KMS-11 (cell line): ENCODE results near the gene AHSA1.
A peak's percentile ranks its signal among the peaks of the same experiment; 100 is the strongest.
"Not testable (repeated sequence)": the region's sequence is repeated elsewhere in the genome, so short reads cannot be mapped to it uniquely, and the experiment has no call there.

ENCODE experiments used
- H2AFZ ChIP-seq: fragments of 200-600 bp; sonication (generic); 2 replicates; pipeline ENCODE4 v1.6.1; 2016; ENCODE audit warnings: antibody characterized with exemption, mixed run types, low read depth
- H3K27ac ChIP-seq: fragments of 200-600 bp; sonication (generic); 2 replicates; pipeline ENCODE4 v1.6.1; 2016; ENCODE audit warnings: mild to moderate bottlenecking, mixed run types
- H3K27me3 ChIP-seq: fragments of 200-600 bp; sonication (generic); 2 replicates; pipeline ENCODE4 v1.6.1; 2017; ENCODE audit warnings: mild to moderate bottlenecking, low read depth, mixed run types, moderate library complexity; ENCODE audit not compliant: insufficient read depth
- H3K36me3 ChIP-seq: fragments of 200-600 bp; sonication (generic); 2 replicates; pipeline ENCODE4 v1.6.1; 2017; ENCODE audit warnings: mild to moderate bottlenecking, mixed run types; ENCODE audit not compliant: insufficient read depth
- H3K4me1 ChIP-seq: fragments of 200-600 bp; sonication (generic); 2 replicates; pipeline ENCODE4 v1.6.1; 2016; ENCODE audit warnings: mild to moderate bottlenecking, low read depth, mixed run types; ENCODE audit not compliant: poor library complexity, severe bottlenecking
- H3K4me2 ChIP-seq: fragments of 200-600 bp; sonication (generic); 2 replicates; pipeline ENCODE4 v1.7.0; 2016; ENCODE audit warnings: mild to moderate bottlenecking, mixed run types
- H3K4me3 ChIP-seq: fragments of 200-600 bp; sonication (generic); IDR thresholded peaks from 2 replicates; pipeline ENCODE4 v1.6.1; 2017; ENCODE audit warnings: low read depth, low read length, mixed read lengths; ENCODE audit not compliant: insufficient read depth
- H3K79me2 ChIP-seq: fragments of 200-600 bp; sonication (generic); 2 replicates; pipeline ENCODE4 v1.6.1; 2016; ENCODE audit warnings: low read depth, mixed run types; ENCODE audit not compliant: insufficient read depth
- H3K9ac ChIP-seq: fragments of 200-600 bp; sonication (generic); 2 replicates; pipeline ENCODE4 v1.6.1; 2016; ENCODE audit warnings: mild to moderate bottlenecking, mixed run types
- H4K20me1 ChIP-seq: fragments of 200-600 bp; sonication (generic); 2 replicates; pipeline ENCODE4 v1.6.1; 2016; ENCODE audit warnings: mild to moderate bottlenecking, mixed run types; ENCODE audit not compliant: insufficient read depth
- TF ChIP-seq, protein P1 (sequence below): fragments of 200-600 bp; sonication (generic); conservative IDR thresholded peaks from 2 replicates; pipeline ENCODE4 v1.6.1; 2017; ENCODE audit warnings: low read depth, mild to moderate bottlenecking, antibody characterized with exemption, low read length, moderate library complexity, mixed read lengths

Gene AHSA1

DNA sequence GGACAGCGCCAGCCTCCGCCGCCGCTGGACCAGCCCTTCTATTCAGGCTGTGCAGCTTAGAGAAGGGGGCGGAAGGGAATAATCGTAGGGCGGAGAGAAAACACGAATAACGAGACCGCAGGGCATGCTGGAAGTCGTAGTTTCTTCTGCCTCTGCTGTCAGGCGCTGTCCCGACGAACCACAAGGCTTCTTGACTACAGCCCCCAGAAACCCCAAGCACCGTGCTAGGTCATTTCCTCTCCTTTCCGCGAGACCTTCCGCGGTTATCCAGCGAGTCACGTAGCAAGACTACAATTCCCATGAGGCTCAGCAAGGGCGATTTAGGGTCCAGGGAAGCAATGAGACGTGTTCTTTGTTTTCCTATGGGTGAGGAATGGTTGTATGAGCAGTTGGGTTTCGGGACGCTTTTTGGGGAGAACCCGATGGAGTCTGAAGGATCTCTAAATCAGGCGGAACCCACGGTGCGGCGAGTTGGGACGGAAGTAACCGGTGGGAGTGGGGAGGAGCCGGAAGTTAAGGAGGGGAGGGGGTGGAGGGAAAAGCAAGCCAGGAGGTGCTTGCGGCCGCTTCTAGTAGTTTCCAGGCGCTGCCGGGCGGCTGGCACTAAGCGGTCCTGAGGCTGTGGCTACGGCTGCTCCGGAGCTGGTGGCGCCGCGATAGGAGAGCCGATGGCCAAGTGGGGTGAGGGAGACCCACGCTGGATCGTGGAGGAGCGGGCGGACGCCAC lies at the start of gene AHSA1, which contains the start of gene VIPAS39:
Gene AHSA1, plus strand, starts transcription at position 572 of the 727 bp plus-strand sequence. Its CDS starts 97 bp downstream, at position 669.
Gene VIPAS39, minus strand, starts transcription at position 80 of the 727 bp plus-strand sequence. CDS start 3,499 bp downstream, outside the sequence.
- peaks cover 39% of the 10 kb centered on the region for H3K79me2 ChIP-seq
- no peaks in the 10 kb centered on the region; the same call in 1 of the 2 replicates for H3K36me3 ChIP-seq
- no peak within 1 kb of the TSS for H3K4me3 ChIP-seq
- no peaks in the 10 kb centered on the region for H3K27me3 ChIP-seq
- peaks cover 12% of the 10 kb centered on the region for H4K20me1 ChIP-seq
- peak within 1 kb of the TSS; percentile 50 for H3K27ac ChIP-seq
- peaks cover 22% of the 10 kb centered on the region for H3K4me1 ChIP-seq
- peak within 1 kb of the TSS; percentile 57 for H3K9ac ChIP-seq
- TF ChIP-seq, protein P1, sequence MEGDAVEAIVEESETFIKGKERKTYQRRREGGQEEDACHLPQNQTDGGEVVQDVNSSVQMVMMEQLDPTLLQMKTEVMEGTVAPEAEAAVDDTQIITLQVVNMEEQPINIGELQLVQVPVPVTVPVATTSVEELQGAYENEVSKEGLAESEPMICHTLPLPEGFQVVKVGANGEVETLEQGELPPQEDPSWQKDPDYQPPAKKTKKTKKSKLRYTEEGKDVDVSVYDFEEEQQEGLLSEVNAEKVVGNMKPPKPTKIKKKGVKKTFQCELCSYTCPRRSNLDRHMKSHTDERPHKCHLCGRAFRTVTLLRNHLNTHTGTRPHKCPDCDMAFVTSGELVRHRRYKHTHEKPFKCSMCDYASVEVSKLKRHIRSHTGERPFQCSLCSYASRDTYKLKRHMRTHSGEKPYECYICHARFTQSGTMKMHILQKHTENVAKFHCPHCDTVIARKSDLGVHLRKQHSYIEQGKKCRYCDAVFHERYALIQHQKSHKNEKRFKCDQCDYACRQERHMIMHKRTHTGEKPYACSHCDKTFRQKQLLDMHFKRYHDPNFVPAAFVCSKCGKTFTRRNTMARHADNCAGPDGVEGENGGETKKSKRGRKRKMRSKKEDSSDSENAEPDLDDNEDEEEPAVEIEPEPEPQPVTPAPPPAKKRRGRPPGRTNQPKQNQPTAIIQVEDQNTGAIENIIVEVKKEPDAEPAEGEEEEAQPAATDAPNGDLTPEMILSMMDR, result no peak
- peak within 1 kb of the TSS; percentile 76 for H2AFZ ChIP-seq
- H3K4me2 ChIP-seq, result peak within 1 kb of the TSS; percentile 91

DNA sequence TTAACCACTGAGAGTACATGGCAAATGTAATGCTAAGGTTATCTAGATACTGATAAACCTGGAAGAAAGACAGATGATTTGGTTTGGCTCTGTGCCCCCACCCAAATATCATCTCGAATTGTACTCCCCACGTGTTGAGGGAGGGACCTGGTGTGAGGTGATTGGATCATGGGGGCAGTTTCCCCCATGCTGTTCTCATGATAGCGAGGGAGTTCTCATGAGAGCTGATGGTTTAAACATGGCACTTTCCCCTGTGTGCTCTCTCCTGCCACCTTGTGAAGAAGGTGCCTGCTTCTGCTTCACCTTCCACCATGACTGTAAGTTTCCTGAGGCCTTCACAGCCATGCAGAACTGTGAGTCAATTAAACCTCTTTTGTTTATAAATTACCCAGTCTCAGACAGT lies 48.8 kb upstream of the AHSA1 start:
- H3K79me2 ChIP-seq, result no peaks in the 10 kb centered on the region
- TF ChIP-seq, protein P1, result no peak
- no peak overlapping the region for H2AFZ ChIP-seq
- H3K36me3 ChIP-seq, result no peaks in the 10 kb centered on the region
- H3K27me3 ChIP-seq, result no peaks in the 10 kb centered on the region
- H3K9ac ChIP-seq, result no peak overlapping the region
- H3K4me1 ChIP-seq, result no peaks in the 10 kb centered on the region
- no peak overlapping the region for H3K27ac ChIP-seq
- no peaks in the 10 kb centered on the region for H4K20me1 ChIP-seq
- H3K4me3 ChIP-seq, result no peak overlapping the region
- H3K4me2 ChIP-seq, result no peak overlapping the region

DNA sequence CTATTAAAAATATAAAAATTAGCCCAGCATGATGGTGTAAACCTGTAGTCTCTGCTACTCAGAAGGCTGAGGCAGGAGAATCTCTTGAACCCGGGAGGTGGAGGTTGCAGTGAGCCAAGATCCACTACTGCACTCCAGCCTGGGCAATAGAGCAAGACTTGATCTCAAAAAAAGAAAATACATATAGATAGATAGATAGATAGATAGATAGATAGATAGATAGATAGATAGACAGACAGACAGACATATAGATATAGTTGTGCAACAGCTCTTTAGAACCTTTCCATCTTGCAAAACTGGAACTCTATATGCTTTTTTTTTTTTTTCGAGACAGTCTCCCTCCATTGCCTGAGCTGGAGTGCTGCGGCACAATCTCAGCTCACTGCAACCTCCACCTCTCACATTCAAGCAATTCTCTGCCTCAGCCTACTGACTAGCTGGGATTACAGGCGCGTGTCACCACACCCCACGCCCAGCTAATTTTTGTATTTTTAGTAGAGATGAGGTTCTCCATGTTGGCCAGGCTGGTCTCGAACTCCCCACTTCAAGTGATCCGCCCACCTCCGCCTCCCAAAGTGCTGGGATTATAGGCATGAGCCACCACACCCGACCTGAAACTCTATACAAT lies 42.4 kb upstream of the AHSA1 start:
- not testable (repeated sequence) for H3K9ac ChIP-seq, H3K4me2 ChIP-seq, H3K27me3 ChIP-seq, H2AFZ ChIP-seq, H3K4me1 ChIP-seq, H3K36me3 ChIP-seq, H3K4me3 ChIP-seq, H4K20me1 ChIP-seq, H3K27ac ChIP-seq, H3K79me2 ChIP-seq

DNA sequence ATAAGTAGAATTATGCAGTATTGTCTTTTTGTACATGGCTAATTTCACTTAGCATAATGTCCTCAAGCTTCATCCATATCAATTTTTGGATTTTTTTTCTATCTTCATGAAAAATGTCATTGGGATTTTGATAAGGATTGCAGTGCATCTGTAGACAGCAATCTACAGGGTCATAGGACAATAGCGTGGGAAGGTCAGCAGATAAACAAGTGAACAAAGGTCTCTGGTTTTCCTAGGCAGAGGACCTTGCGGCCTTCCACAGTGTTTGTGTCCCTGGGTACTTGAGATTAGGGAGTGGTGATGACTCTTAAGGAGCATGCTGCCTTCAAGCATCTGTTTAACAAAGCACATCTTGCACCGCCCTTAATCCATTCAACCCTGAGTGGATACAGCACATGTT lies 41.8 kb upstream of the AHSA1 start:
- H3K4me1 ChIP-seq, H2AFZ ChIP-seq, H3K27me3 ChIP-seq, H3K4me3 ChIP-seq, H3K36me3 ChIP-seq, H3K9ac ChIP-seq, H3K4me2 ChIP-seq, H3K79me2 ChIP-seq, H4K20me1 ChIP-seq, H3K27ac ChIP-seq: not testable (repeated sequence)

DNA sequence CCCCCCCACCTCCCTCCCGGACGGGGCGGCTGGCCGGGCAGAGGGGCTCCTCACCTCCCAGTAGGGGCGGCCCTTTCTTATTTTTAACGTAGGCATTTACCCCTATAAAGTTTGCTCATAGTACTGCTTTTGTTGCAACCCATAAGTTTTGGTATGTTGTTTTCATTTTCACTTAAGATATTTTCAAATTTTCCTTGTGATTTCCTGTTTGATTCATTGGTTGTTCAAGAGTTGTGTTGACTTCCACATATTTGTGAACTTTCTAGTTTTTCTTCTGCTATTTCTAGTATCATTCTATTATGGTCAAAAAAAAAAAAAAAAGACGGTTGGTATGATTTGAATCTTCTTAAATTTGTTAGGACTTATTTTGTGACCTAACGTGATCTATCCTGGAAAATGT lies 41.1 kb upstream of the AHSA1 start:
- Histone ChIP-seq H3K4me3 (no peak overlapping the region), H3K27ac (no peak overlapping the region), H3K4me2 (no peak overlapping the region), H4K20me1 (no peaks in the 10 kb centered on the region), H3K79me2 (no peaks in the 10 kb centered on the region), H3K9ac (no peak overlapping the region), H3K27me3 (no peaks in the 10 kb centered on the region), H3K36me3 (no peaks in the 10 kb centered on the region), H2AFZ (no peak overlapping the region), H3K4me1 (no peaks in the 10 kb centered on the region)
- TF ChIP-seq, protein P1, result no peak
